Gastrocnemius medialis (tissue), 4 donors: ENCODE results near the gene TNRC6A.

Experiments
- POLR2A ChIP-seq, 2 donors: fragments of 450-650 bp; IDR thresholded peaks; one replicate each; pipeline ENCODE4 v1.6.1; 2017; ENCODE audit warnings: antibody characterized with exemption in 2 of 2, mild to moderate bottlenecking in 2 of 2, moderate library complexity in 2 of 2
- TF ChIP-seq, protein P1 (sequence below), 5 experiments: fragments of 450-650 bp in 3 of 5; fragments of 200-600 bp in 2 of 5; sonication (generic) in 2 of 5; IDR thresholded peaks in 4 of 5; conservative IDR thresholded peaks in 1 of 5; 1 replicate in 4 of 5; 2 replicates in 1 of 5; pipeline ENCODE4 v1.5.1; 2016 to 2019; ENCODE audit warnings: antibody characterized with exemption in 5 of 5, mild to moderate bottlenecking in 3 of 5, moderate library complexity in 3 of 5

- TF ChIP-seq, protein P1, sequence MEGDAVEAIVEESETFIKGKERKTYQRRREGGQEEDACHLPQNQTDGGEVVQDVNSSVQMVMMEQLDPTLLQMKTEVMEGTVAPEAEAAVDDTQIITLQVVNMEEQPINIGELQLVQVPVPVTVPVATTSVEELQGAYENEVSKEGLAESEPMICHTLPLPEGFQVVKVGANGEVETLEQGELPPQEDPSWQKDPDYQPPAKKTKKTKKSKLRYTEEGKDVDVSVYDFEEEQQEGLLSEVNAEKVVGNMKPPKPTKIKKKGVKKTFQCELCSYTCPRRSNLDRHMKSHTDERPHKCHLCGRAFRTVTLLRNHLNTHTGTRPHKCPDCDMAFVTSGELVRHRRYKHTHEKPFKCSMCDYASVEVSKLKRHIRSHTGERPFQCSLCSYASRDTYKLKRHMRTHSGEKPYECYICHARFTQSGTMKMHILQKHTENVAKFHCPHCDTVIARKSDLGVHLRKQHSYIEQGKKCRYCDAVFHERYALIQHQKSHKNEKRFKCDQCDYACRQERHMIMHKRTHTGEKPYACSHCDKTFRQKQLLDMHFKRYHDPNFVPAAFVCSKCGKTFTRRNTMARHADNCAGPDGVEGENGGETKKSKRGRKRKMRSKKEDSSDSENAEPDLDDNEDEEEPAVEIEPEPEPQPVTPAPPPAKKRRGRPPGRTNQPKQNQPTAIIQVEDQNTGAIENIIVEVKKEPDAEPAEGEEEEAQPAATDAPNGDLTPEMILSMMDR (IDR thresholded peaks at IDR 0.05 in 4 of 5, conservative IDR thresholded peaks at IDR 0.05 in 1 of 5) = no peak
- no peak for TF ChIP-seq POLR2A (IDR thresholded peaks at IDR 0.05)
Measured at GRCh38 chr16:24838554-24839266, 109.3 kb downstream of the TNRC6A start.
